NT2/D1 (cell line): ENCODE measurements around the gene REEP5.

Experiments
- DNase-seq: peaks from one replicate; pipeline ENCODE4 v3.0.0-alpha.2; 2011; ENCODE audit warnings: low read depth, low spot score
- H3K27me3 ChIP-seq: 2 replicates; pipeline ENCODE4 v1.6.0; 2011; ENCODE audit warnings: mild to moderate bottlenecking; ENCODE audit not compliant: insufficient read length, insufficient read depth
- H3K36me3 ChIP-seq: 2 replicates; pipeline ENCODE4 v1.6.1; 2011; ENCODE audit warnings: mild to moderate bottlenecking, low read length, mixed read lengths; ENCODE audit not compliant: insufficient read depth, insufficient read length
- H3K4me1 ChIP-seq: 2 replicates; pipeline ENCODE4 v1.5.1; 2011; ENCODE audit not compliant: insufficient read depth, insufficient read length
- H3K4me3 ChIP-seq: 2 replicates; pipeline ENCODE4 v1.5.1; 2011; ENCODE audit warnings: low read depth; ENCODE audit not compliant: insufficient read length
- H3K9ac ChIP-seq: 2 replicates; pipeline ENCODE4 v1.6.0; 2011; ENCODE audit warnings: low read depth; ENCODE audit not compliant: insufficient read length
- H3K9me3 ChIP-seq: 2 replicates; pipeline ENCODE4 v1.5.1; 2011; ENCODE audit warnings: mild to moderate bottlenecking, low read length; ENCODE audit not compliant: insufficient read depth
- SUZ12 ChIP-seq: IDR thresholded peaks from 2 replicates; pipeline ENCODE4 v1.6.1; 2011; ENCODE audit not compliant: insufficient read length, insufficient read depth; ENCODE audit errors: extremely low read depth
- YY1 ChIP-seq: IDR thresholded peaks from 2 replicates; pipeline ENCODE4 v1.6.1; 2011; ENCODE audit not compliant: insufficient read length, insufficient read depth
- ZNF274 ChIP-seq: IDR thresholded peaks from 2 replicates; pipeline ENCODE4 v1.6.1; 2011; ENCODE audit warnings: mild to moderate bottlenecking, low read depth, low read length

REEP5 gene

GRCh38 chr5:112919972-112920371 lies 2.1 kb downstream of the REEP5 start:
- Histone ChIP-seq H3K4me3 (no peak overlapping the region), H3K4me1 (no peaks in the 10 kb centered on the region), H3K36me3 (peaks cover 43% of the 10 kb centered on the region), H3K27me3 (peaks cover 7% of the 10 kb centered on the region), H3K9ac (no peak overlapping the region), H3K9me3 (no peaks in the 10 kb centered on the region)
- DNase-seq, result no peak
- TF ChIP-seq SUZ12 (no peak), ZNF274 (no peak), YY1 (no peak)

GRCh38 chr5:112918679-112919078 lies 3.3 kb downstream of the REEP5 start:
- TF ChIP-seq SUZ12 (no peak), YY1 (no peak), ZNF274 (no peak)
- H3K36me3 ChIP-seq, result peaks cover 47% of the 10 kb centered on the region
- peaks cover 7% of the 10 kb centered on the region for H3K27me3 ChIP-seq
- no peak overlapping the region for H3K4me3 ChIP-seq
- H3K9me3 ChIP-seq, result no peaks in the 10 kb centered on the region
- H3K4me1 ChIP-seq, result no peaks in the 10 kb centered on the region
- DNase-seq, result no peak
- no peak overlapping the region for H3K9ac ChIP-seq

GRCh38 chr5:112918136-112918535 lies 3.9 kb downstream of the REEP5 start:
- H3K9ac ChIP-seq, result no peak overlapping the region
- TF ChIP-seq ZNF274 (no peak), SUZ12 (no peak), YY1 (no peak)
- H3K4me3 ChIP-seq, result no peak overlapping the region
- no peak for DNase-seq
- H3K27me3 ChIP-seq, result peaks cover 7% of the 10 kb centered on the region
- peaks cover 47% of the 10 kb centered on the region for H3K36me3 ChIP-seq
- H3K4me1 ChIP-seq, result no peaks in the 10 kb centered on the region
- H3K9me3 ChIP-seq, result no peaks in the 10 kb centered on the region

- Histone ChIP-seq H3K4me1 (no peaks in the 10 kb centered on the region), H3K9ac (no peak overlapping the region), H3K4me3 (no peak overlapping the region), H3K27me3 (peaks cover 2% of the 10 kb centered on the region), H3K36me3 (peaks cover 47% of the 10 kb centered on the region), H3K9me3 (no peaks in the 10 kb centered on the region)
- TF ChIP-seq SUZ12 (no peak), YY1 (no peak), ZNF274 (no peak)
- no peak for DNase-seq
Measured at GRCh38 chr5:112917453-112917995, 4.5 kb downstream of the REEP5 start.

GRCh38 chr5:112915831-112916230 lies 6.2 kb downstream of the REEP5 start:
- no peak for DNase-seq
- Histone ChIP-seq H3K27me3 (no peaks in the 10 kb centered on the region), H3K9me3 (no peaks in the 10 kb centered on the region)

GRCh38 chr5:112914584-112914983 lies 7.4 kb downstream of the REEP5 start:
- Histone ChIP-seq H3K9ac (no peak overlapping the region), H3K4me3 (no peak overlapping the region), H3K36me3 (peaks cover 50% of the 10 kb centered on the region), H3K27me3 (no peaks in the 10 kb centered on the region), H3K9me3 (no peaks in the 10 kb centered on the region), H3K4me1 (no peaks in the 10 kb centered on the region)
- TF ChIP-seq ZNF274 (no peak), SUZ12 (no peak), YY1 (no peak)
- DNase-seq, result no peak

More at GRCh38 chr5:112915831-112916230, 6.2 kb downstream of the REEP5 start:
- Histone ChIP-seq H3K4me1 (no peaks in the 10 kb centered on the region), H3K36me3 (peaks cover 53% of the 10 kb centered on the region), H3K9ac (no peak overlapping the region), H3K4me3 (no peak overlapping the region)
- TF ChIP-seq SUZ12, result no peak
- TF ChIP-seq ZNF274, result no peak
- TF ChIP-seq YY1, result no peak

- no peak for TF ChIP-seq ZNF274
- no peak for TF ChIP-seq YY1
- no peak for TF ChIP-seq SUZ12
- Histone ChIP-seq H3K4me3 (no peak overlapping the region), H3K36me3 (peaks cover 40% of the 10 kb centered on the region)
Measured at GRCh38 chr5:112910529-112910928, 11.5 kb downstream of the REEP5 start.

GRCh38 chr5:112908854-112909253 lies 13.2 kb downstream of the REEP5 start:
- no peak for DNase-seq

More at GRCh38 chr5:112910529-112910928, 11.5 kb downstream of the REEP5 start:
- DNase-seq, result no peak
- H3K27me3 ChIP-seq, result no peaks in the 10 kb centered on the region
- H3K9ac ChIP-seq, result no peak overlapping the region
- no peaks in the 10 kb centered on the region for H3K9me3 ChIP-seq
- H3K4me1 ChIP-seq, result no peaks in the 10 kb centered on the region

More at GRCh38 chr5:112908854-112909253, 13.2 kb downstream of the REEP5 start:
- Histone ChIP-seq H3K9ac (no peak overlapping the region), H3K36me3 (peaks cover 34% of the 10 kb centered on the region), H3K4me1 (no peaks in the 10 kb centered on the region), H3K9me3 (no peaks in the 10 kb centered on the region), H3K4me3 (no peak overlapping the region), H3K27me3 (no peaks in the 10 kb centered on the region)
- TF ChIP-seq SUZ12 (no peak), ZNF274 (no peak), YY1 (no peak)
